K562 (cell line): ENCODE data around the gene EPX. TPM values are rescaled to one million over a fixed set of nuclear protein-coding genes. Genes with fewer than 3 reads are reported as not detected.

Source experiments
- ADNP ChIP-seq: fragments of 200-800 bp; sonication (Bioruptor generic); IDR thresholded peaks from 2 replicates; pipeline ENCODE4 v1.6.1; 2016; ENCODE audit warnings: missing genetic modification characterization, missing compliant biosample characterization
- BRCA1 ChIP-seq, 2 experiments: fragments of 450-650 bp in 1 of 2; sonication (generic) in 1 of 2; formaldehyde crosslinking in 1 of 2; IDR thresholded peaks; 2 replicates each; pipeline versions ENCODE4 v1.5.0 to v1.6.1; 2017 to 2020; ENCODE audit warnings: mild to moderate bottlenecking in 1 of 2, missing genetic modification reagents in 1 of 2
- BRD9 ChIP-seq: fragments of 450-650 bp; IDR thresholded peaks from 2 replicates; pipeline ENCODE4 v1.6.1; 2018; ENCODE audit warnings: low read depth; ENCODE audit not compliant: partially characterized antibody
- CBX5 ChIP-seq: IDR thresholded peaks from 2 replicates; pipeline ENCODE4 v1.6.1; 2014; ENCODE audit warnings: low read depth, borderline replicate concordance
- CHCHD3 ChIP-seq: fragments of 250-450 bp; sonication (Bioruptor Pico); IDR thresholded peaks from 2 replicates; pipeline ENCODE4 v2.1.2; 2022; ENCODE audit warnings: mild to moderate bottlenecking
- DPF2 ChIP-seq: fragments of 450-650 bp; IDR thresholded peaks from 2 replicates; pipeline ENCODE4 v1.6.1; 2016
- E4F1 ChIP-seq: fragments of 250-450 bp; sonication (Bioruptor Pico); IDR thresholded peaks from 2 replicates; pipeline ENCODE4 v1.5.0; 2021; ENCODE audit warnings: mild to moderate bottlenecking, borderline replicate concordance
- HDAC2 ChIP-seq: fragments of 450-650 bp; IDR thresholded peaks from 2 replicates; pipeline ENCODE4 v1.6.1; 2016; ENCODE audit warnings: mild to moderate bottlenecking
- HEY1 ChIP-seq: fragments of 250-450 bp; sonication (Bioruptor Pico); IDR thresholded peaks from 2 replicates; pipeline ENCODE4 v1.5.0; 2020; ENCODE audit warnings: mild to moderate bottlenecking, moderate library complexity, borderline replicate concordance
- HLTF ChIP-seq: fragments of 450-650 bp; IDR thresholded peaks from 2 replicates; pipeline ENCODE4 v1.6.1; 2016
- KLF10 ChIP-seq: fragments of 250-450 bp; sonication (Bioruptor Pico); IDR thresholded peaks from 2 replicates; pipeline ENCODE4 v1.6.1; 2021; ENCODE audit warnings: matching md5 sums
- MTA1 ChIP-seq: fragments of 450-650 bp; IDR thresholded peaks from 2 replicates; pipeline ENCODE4 v1.6.1; 2017; ENCODE audit warnings: borderline replicate concordance
- MTF1 ChIP-seq: fragments of 250-450 bp; sonication (Bioruptor Pico); IDR thresholded peaks from 2 replicates; pipeline ENCODE4 v1.9.0; 2021; ENCODE audit warnings: moderate library complexity, mild to moderate bottlenecking, inconsistent platforms, borderline replicate concordance
- NCOA2 ChIP-seq, 2 experiments: fragments of 450-650 bp; IDR thresholded peaks; 2 replicates each; pipeline ENCODE4 v1.6.1; 2018; ENCODE audit warnings: mild to moderate bottlenecking in 2 of 2, moderate library complexity in 1 of 2; ENCODE audit not compliant: partially characterized antibody in 2 of 2
- PHB2 ChIP-seq: fragments of 450-650 bp; IDR thresholded peaks from 2 replicates; pipeline ENCODE4 v1.6.1; 2017; ENCODE audit warnings: low read depth
- PHF21A ChIP-seq: fragments of 450-650 bp; IDR thresholded peaks from 2 replicates; pipeline ENCODE4 v1.6.1; 2017; ENCODE audit warnings: low read depth, borderline replicate concordance
- POLR2B ChIP-seq: fragments of 450-650 bp; IDR thresholded peaks from 2 replicates; pipeline ENCODE4 v1.6.1; 2018; ENCODE audit warnings: low read depth; ENCODE audit not compliant: partially characterized antibody
- POLR2G ChIP-seq: fragments of 200-400 bp; formaldehyde crosslinking; IDR thresholded peaks from 2 replicates; pipeline ENCODE4 v1.6.1; 2017; ENCODE audit warnings: low read depth, mild to moderate bottlenecking, antibody characterized with exemption, low read length, moderate library complexity
- SREBF2 ChIP-seq: sonication (generic); formaldehyde crosslinking; IDR thresholded peaks from 2 replicates; pipeline ENCODE4 v1.4.0; 2020; ENCODE audit warnings: mild to moderate bottlenecking, missing genetic modification reagents
- SRF ChIP-seq, 2 experiments: fragments of 250-450, 450-650 bp in 1 of 2; sonication (Bioruptor Pico) in 1 of 2; sonication (generic) in 1 of 2; formaldehyde crosslinking; IDR thresholded peaks; 2 replicates each; pipeline versions ENCODE4 v1.5.0 to v1.5.1; 2020 to 2022; ENCODE audit warnings: mild to moderate bottlenecking in 1 of 2, missing genetic modification reagents in 1 of 2
- ZBTB17 ChIP-seq: fragments of 450-650 bp; formaldehyde crosslinking; IDR thresholded peaks from 2 replicates; pipeline ENCODE4 v1.4.0; 2020; ENCODE audit warnings: mild to moderate bottlenecking
- ZKSCAN1 ChIP-seq: fragments of 150-350 bp; IDR thresholded peaks from 2 replicates; pipeline ENCODE4 v1.6.1; 2016; ENCODE audit warnings: low read depth, low read length
- ZNF121 ChIP-seq: sonication (generic); formaldehyde crosslinking; conservative IDR thresholded peaks from 2 replicates; pipeline ENCODE4 v1.8.0; 2022; ENCODE audit warnings: missing genetic modification reagents
- ZNF232 ChIP-seq: sonication (generic); formaldehyde crosslinking; IDR thresholded peaks from 2 replicates; pipeline ENCODE4 v1.8.0; 2022; ENCODE audit warnings: mild to moderate bottlenecking, missing genetic modification reagents
- ZNF561 ChIP-seq: fragments of 450-650 bp; formaldehyde crosslinking; conservative IDR thresholded peaks from 2 replicates; pipeline ENCODE4 v1.4.0; 2020; ENCODE audit warnings: mild to moderate bottlenecking, moderate library complexity
- ZNF644 ChIP-seq: fragments of 200-800 bp; sonication (Bioruptor generic); IDR thresholded peaks from 2 replicates; pipeline ENCODE4 v1.6.1; 2016; ENCODE audit warnings: low read depth, missing genetic modification characterization, missing compliant biosample characterization
- ZNF655 ChIP-seq: fragments of 250-450 bp; sonication (Bioruptor Pico); IDR thresholded peaks from 2 replicates; pipeline ENCODE4 v1.5.0; 2021
- ZNF699 ChIP-seq: fragments of 250-450 bp; sonication (Bioruptor Pico); IDR thresholded peaks from 2 replicates; pipeline ENCODE4 v1.8.0; 2021; ENCODE audit warnings: mild to moderate bottlenecking, moderate library complexity; ENCODE audit not compliant: insufficient replicate concordance
- polyA plus RNA-seq, 8 experiments: library from polyadenylated mRNA; depleted of rRNA in 4 of 8; stranded (reverse) in 5 of 8; unstranded in 3 of 8; fragments of >200 nt; fragmentation: Nextera tagmentation in 2 of 8; fragmentation: Illumina TruSeq in 1 of 8; extraction: Ambion mirVana in 2 of 8; extraction: Trizol in 1 of 8; gene quantifications; 2 replicates each; pipeline versions ENCODE4 v1.2.1 to v1.2.3, GENCODE V29; 2011 to 2014; ENCODE audit warnings: inconsistent platforms in 1 of 8, missing spikeins in 1 of 8
- total RNA-seq, 7 experiments: library from RNA; depleted of rRNA in 6 of 7; stranded (reverse); fragments of >200 nt in 6 of 7; fragmentation: Illumina TruSeq in 2 of 7; extraction: Trizol in 2 of 7; gene quantifications; 2 replicates each; pipeline versions ENCODE4 v1.2.1 to v1.2.3, GENCODE V29; 2011 to 2021; ENCODE audit warnings: low replicate concordance in 1 of 7

EPX gene
- total and polyA plus RNA-seq, 9 of the 15 experiments (the other 6 are each of a cell fraction or from before 2014, with no cell fraction given), result 0.07 to 0.33 (median 0.19) TPM; not detected in 3

GRCh38 chr17:58219007-58219788 is 26.7 kb downstream of the EPX start, which contains the start of gene MKS1 (continued):
- TF ChIP-seq E4F1 (peak; percentile 96), CHCHD3 (CRISPR knock-in tag) (no peak), PHB2 (no peak), CBX5 (no peak), HDAC2 (no peak), ZNF232 (no peak), HLTF (no peak), POLR2B (peak; percentile 71), ZBTB17 (CRISPR knock-in tag) (peak; percentile 49; the same call in 1 of the 2 replicates), POLR2G (peak; percentile 91), NCOA2 (IDR thresholded peaks at IDR 0.05; ENCODE audit: partially characterized antibody in 2 of 2) (no peak), ADNP (tag) (no peak), ZKSCAN1 (peak; percentile 31; the same call in 1 of the 2 replicates), MTF1 (CRISPR knock-in tag) (no peak), ZNF655 (CRISPR knock-in tag) (no peak), ZNF699 (CRISPR knock-in tag) (no peak), ZNF644 (tag) (no peak), SREBF2 (CRISPR knock-in tag) (no peak), ZNF121 (CRISPR knock-in tag) (no peak), KLF10 (CRISPR knock-in tag) (no peak), HEY1 (CRISPR knock-in tag) (no peak), SRF (CRISPR knock-in tag; IDR thresholded peaks at IDR 0.05) (peak in 1 of 2 experiments; percentile 13; a peak in 1 of 4 replicates), BRD9 (no peak), ZNF561 (no peak), DPF2 (peak; percentile 49; the same call in 1 of the 2 replicates), BRCA1 (IDR thresholded peaks at IDR 0.05) (no peak), BRCA1 (CRISPR knock-in tag; IDR thresholded peaks at IDR 0.05) (no peak), MTA1 (peak; percentile 95), PHF21A (no peak)
